ENCODE measurements around the gene CIITA. TPM values are rescaled to one million over a fixed set of nuclear protein-coding genes. Genes with fewer than 3 reads are reported as not detected.
A peak's percentile ranks its signal among the peaks of the same experiment; 100 is the strongest.

Gene CIITA
- total and polyA plus RNA-seq, 10 of the 15 experiments (the other 5 are each of a cell fraction or from before 2014, with no cell fraction given) = 11.5 to 145 (median 49.7) TPM

DNA sequence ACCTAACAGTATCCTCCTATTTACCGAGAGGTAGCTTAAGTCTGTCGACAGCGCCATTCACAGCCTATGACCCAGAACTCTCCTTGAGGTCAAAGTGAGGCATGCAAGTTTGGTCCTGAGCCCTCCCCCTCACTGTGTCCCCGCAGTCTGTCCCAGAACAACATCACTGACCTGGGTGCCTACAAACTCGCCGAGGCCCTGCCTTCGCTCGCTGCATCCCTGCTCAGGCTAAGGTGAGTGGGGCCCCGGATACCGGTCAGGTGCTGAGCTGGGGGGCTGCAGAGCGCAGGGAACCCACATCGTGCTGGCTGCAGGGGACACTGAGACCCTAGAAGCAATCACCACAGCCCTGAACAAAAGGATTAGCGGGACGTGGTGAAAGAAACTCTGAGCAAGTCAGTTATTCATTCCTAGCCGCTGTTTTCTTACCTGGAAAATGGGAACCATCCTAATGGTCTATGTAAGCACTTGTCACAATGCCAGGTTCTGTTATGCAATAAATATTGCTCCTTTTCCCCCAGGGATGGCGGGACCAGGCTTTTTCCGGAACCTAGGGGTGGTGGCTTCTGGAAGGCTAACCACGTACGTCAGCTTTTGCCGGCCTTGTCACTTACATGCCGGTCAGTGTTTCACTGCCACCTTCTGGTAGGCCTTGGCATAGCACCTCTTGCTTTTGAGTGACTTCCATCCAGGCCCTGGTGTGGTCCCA lies 41.4 kb downstream of the CIITA start (continued):
- no peak for TF ChIP-seq LARP7 (IDR thresholded peaks at IDR 0.05)
- TF ChIP-seq STAT1 (conservative IDR thresholded peaks at IDR 0.05) = 0 out of 2 replicates have a peak, but pooled peaks have one; percentile 49

DNA sequence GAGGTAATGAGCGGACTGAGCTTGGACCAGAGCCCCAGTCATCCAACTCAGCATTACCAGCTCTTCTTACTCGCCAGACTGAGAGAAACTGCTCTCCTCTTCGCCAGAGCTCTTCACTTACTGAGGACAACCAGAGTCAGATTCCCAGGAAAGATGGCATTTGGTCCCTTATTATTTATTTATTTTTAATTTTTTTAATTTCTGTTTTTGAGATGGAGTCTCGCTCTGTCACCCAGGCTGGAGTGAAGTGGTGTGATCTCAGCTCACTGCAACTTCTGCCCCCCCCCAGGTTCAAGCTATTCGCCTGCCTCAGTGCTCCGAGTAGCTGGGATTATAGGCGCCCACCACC lies 42.0 kb downstream of the CIITA start:
- intact Hi-C loops (cut with micrococcal nuclease; ENCODE audit: unreplicated experiment) = loop anchor here (2.0 to 10.0 kb wide), 3 partner anchors 84 to 404 kb away; no protein-coding TSS in a partner anchor
- Histone ChIP-seq H4K20me1 (ENCODE audit: control insufficient read depth, insufficient read depth) (no peaks in the 10 kb centered on the region), H2AFZ (ENCODE audit: control insufficient read depth, low read depth, low read length) (no peak overlapping the region), H3K9me3 (replicated peaks; ENCODE audit: control insufficient read depth, insufficient read depth, low read length) (no peaks in the 10 kb centered on the region), H3K79me2 (ENCODE audit: control insufficient read depth, insufficient read depth, low read length) (no peaks in the 10 kb centered on the region), H3K4me2 (ENCODE audit: control insufficient read depth, insufficient read depth) (no peak overlapping the region), H3K36me3 (ENCODE audit: control insufficient read depth in 2 of 2, insufficient read depth in 2 of 2, low read length in 1 of 2) (peaks cover 43 to 46% of the 10 kb centered on the region in 2 experiments), H3K4me1 (ENCODE audit: control insufficient read depth, insufficient read depth, low read length) (peaks cover 25% of the 10 kb centered on the region), H3K27me3 (replicated peaks in 1 of 2; ENCODE audit: control insufficient read depth in 2 of 2, insufficient read depth in 2 of 2, low read length in 1 of 2) (no peaks in the 10 kb centered on the region), H3K27ac (ENCODE audit: control insufficient read depth, insufficient read depth) (no peak overlapping the region), H3K9ac (ENCODE audit: control insufficient read depth, insufficient read depth, low read length) (no peak overlapping the region), H3K4me3 (no peak overlapping the region)
- 42% methylated on average over 7 of the region's 7 CpGs for WGBS (ENCODE audit: insufficient coverage, insufficient replicate concordance, low lambda C conversion rate, missing lambda C conversion rate)
- CTCF ChIA-PET = interaction anchor here (0.6 to 7.4 kb wide), 43 partner anchors 8 to 602 kb away, joined by 3 to 91 read pairs (median 5); partner anchors contain the start of genes CIITA and NUBP1
- POLR2A ChIA-PET = interaction anchor here (0.6 to 2.3 kb wide), 6 partner anchors 18 to 390 kb away, joined by 3 to 16 read pairs (median 6); partner anchors contain the start of gene CIITA
- in situ Hi-C loops (cut with MboI) = loop anchor here (5.0 kb wide), 1 partner anchor 177 kb away; the partner anchor contains the start of gene NUBP1
- TF ChIP-seq BMI1 (IDR thresholded peaks at IDR 0.05; ENCODE audit: borderline replicate concordance) (no peak), HDGF (IDR thresholded peaks at IDR 0.05) (0 out of 2 replicates have a peak, but pooled peaks have one; percentile 35)
- TF ChIP-seq, protein P1, sequence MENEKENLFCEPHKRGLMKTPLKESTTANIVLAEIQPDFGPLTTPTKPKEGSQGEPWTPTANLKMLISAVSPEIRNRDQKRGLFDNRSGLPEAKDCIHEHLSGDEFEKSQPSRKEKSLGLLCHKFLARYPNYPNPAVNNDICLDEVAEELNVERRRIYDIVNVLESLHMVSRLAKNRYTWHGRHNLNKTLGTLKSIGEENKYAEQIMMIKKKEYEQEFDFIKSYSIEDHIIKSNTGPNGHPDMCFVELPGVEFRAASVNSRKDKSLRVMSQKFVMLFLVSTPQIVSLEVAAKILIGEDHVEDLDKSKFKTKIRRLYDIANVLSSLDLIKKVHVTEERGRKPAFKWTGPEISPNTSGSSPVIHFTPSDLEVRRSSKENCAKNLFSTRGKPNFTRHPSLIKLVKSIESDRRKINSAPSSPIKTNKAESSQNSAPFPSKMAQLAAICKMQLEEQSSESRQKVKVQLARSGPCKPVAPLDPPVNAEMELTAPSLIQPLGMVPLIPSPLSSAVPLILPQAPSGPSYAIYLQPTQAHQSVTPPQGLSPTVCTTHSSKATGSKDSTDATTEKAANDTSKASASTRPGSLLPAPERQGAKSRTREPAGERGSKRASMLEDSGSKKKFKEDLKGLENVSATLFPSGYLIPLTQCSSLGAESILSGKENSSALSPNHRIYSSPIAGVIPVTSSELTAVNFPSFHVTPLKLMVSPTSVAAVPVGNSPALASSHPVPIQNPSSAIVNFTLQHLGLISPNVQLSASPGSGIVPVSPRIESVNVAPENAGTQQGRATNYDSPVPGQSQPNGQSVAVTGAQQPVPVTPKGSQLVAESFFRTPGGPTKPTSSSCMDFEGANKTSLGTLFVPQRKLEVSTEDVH (IDR thresholded peaks at IDR 0.05; ENCODE audit: low read depth, partially characterized antibody) = peak; percentile 17
- FAIRE-seq (no peak), ATAC-seq (no peak), DNase-seq (ENCODE audit: low read depth, low spot score) (no peak)
- no TSS peak for BruUV-seq (replicated peaks)
- RAD21 ChIA-PET (ENCODE audit: unreplicated experiment) = interaction anchor here (0.6 to 7.2 kb wide), 26 partner anchors 9 to 406 kb away, joined by 3 to 87 read pairs (median 4); partner anchors contain the start of genes CIITA and NUBP1
- SMC1A ChIA-PET (ENCODE audit: uncharacterized antibody, unreplicated experiment) = interaction anchor here (0.7 to 6.6 kb wide), 24 partner anchors 9 to 405 kb away, joined by 3 to 79 read pairs (median 6); partner anchors contain the start of gene CIITA
